ENCODE data around the gene LRP1B. TPM values are rescaled to one million over a fixed set of nuclear protein-coding genes. Genes with fewer than 3 reads are reported as not detected.

LRP1B gene
- total and polyA plus RNA-seq, 4 donors, result 0.01 to 0.84 (median 0.17) TPM

DNA sequence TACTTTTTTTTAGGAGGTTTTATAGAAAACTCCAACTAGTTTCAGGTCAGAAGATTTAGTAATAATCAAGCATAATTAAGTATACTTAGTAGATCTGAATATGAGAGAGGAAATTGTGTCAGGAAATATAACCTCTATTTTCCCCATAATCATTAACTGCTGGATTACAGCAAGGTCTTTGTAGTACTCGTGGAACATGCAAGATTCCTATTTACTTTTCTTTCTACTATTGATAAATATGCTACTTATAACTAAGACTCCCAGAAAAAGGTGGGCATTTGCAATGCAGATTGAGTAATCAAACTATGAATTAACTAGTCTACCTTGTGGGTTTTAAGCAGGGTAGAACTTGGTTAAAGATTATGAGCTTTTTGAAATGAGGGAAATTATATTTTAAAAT is 570.1 kb downstream of the LRP1B start:
- H3K27ac ChIP-seq (ENCODE audit: low read depth in 1 of 2, low read length in 2 of 2), result no peak overlapping the region
- no peaks in the 10 kb centered on the region for H3K36me3 ChIP-seq (ENCODE audit: control insufficient read depth in 4 of 4, insufficient read depth in 3 of 4, low read depth in 1 of 4, low read length in 3 of 4)
- H3K27me3 ChIP-seq (ENCODE audit: control insufficient read depth in 4 of 4, insufficient read depth in 4 of 4, low read length in 3 of 4), result no peaks in the 10 kb centered on the region
- no peak overlapping the region for H3K9ac ChIP-seq (ENCODE audit: low read depth in 1 of 2, low read length in 2 of 2)
- H3K9me3 ChIP-seq (ENCODE audit: control insufficient read depth in 4 of 4, low read length in 3 of 4), result no peaks in the 10 kb centered on the region
- no peak overlapping the region for H3K4me3 ChIP-seq (ENCODE audit: low read depth in 1 of 3, low read length in 3 of 3)
- DNase-seq (ENCODE audit: low spot score), result no peak
- TF ChIP-seq, protein P1, sequence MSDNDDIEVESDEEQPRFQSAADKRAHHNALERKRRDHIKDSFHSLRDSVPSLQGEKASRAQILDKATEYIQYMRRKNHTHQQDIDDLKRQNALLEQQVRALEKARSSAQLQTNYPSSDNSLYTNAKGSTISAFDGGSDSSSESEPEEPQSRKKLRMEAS (IDR thresholded peaks at IDR 0.05), result no peak
- peak; percentile 25 for TF ChIP-seq FOXA1 (IDR thresholded peaks at IDR 0.05)
- TF ChIP-seq RAD21 (IDR thresholded peaks at IDR 0.05), result no peak
- peak; percentile 65 for TF ChIP-seq FOXA2 (IDR thresholded peaks at IDR 0.05)
- TF ChIP-seq EGR1 (IDR thresholded peaks at IDR 0.05; ENCODE audit: low read depth in 2 of 2), result no peak
- peaks cover 0 to 5% (median 0%) of the 10 kb centered on the region in 4 donors for H3K4me1 ChIP-seq (ENCODE audit: control insufficient read depth in 4 of 4, insufficient read depth in 4 of 4, low read length in 3 of 4)
- WGBS, result 18% methylated on average over 1 of the region's 1 CpG

DNA sequence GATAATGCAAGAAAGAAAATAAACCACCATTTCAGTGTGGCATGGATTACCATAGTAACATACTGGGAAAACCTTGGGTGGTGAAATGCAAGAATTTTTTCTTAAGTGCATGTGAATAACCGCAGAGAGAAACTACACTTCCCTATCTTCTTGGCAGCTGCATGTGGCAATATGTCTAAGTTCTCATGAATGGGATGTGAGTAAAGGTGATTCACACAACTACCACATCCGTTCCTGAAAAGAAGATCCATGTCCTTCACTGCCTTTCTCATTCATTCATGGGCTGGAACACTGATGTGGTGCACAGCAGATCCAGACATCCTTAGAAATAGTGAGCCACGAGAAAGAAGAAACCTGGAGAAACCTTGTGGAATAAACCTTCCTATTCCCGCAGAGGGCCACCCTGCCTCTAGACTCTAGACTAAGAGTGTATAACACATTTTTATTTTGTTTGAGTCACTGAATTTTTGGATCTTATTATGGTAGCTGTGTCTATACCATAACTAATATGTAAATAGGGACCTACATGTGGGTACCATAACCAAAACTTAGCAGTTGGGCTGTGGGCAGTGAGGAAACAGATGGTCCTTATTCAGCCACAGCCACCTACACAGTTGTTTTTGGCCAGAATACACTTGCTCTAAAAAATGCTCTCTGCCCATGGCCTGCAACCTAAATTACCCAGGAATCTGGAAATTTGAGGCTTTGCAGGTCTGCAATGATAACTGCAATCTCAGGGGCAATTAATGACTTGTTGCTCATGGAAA is 573.3 kb downstream of the LRP1B start:
- Histone ChIP-seq H3K4me3 (ENCODE audit: low read depth in 1 of 3, low read length in 3 of 3) (no peak overlapping the region), H3K27ac (ENCODE audit: low read depth in 1 of 2, low read length in 2 of 2) (no peak overlapping the region), H3K9ac (ENCODE audit: low read depth in 1 of 2, low read length in 2 of 2) (no peak overlapping the region), H3K27me3 (ENCODE audit: control insufficient read depth in 4 of 4, insufficient read depth in 4 of 4, low read length in 3 of 4) (no peaks in the 10 kb centered on the region), H3K36me3 (ENCODE audit: control insufficient read depth in 4 of 4, insufficient read depth in 3 of 4, low read depth in 1 of 4, low read length in 3 of 4) (no peaks in the 10 kb centered on the region), H3K4me1 (ENCODE audit: control insufficient read depth in 4 of 4, insufficient read depth in 4 of 4, low read length in 3 of 4) (peaks cover 0 to 5% (median 0%) of the 10 kb centered on the region in 4 donors), H3K9me3 (ENCODE audit: control insufficient read depth in 4 of 4, low read length in 3 of 4) (no peaks in the 10 kb centered on the region)
- TF ChIP-seq GABPA (IDR thresholded peaks at IDR 0.05 in 1 of 2, conservative IDR thresholded peaks at IDR 0.05 in 1 of 2) (no peak), HNF4G (IDR thresholded peaks at IDR 0.05) (no peak), RXRA (IDR thresholded peaks at IDR 0.05) (no peak), FOXA1 (IDR thresholded peaks at IDR 0.05) (no peak), TAF1 (conservative IDR thresholded peaks at IDR 0.05) (no peak), JUND (IDR thresholded peaks at IDR 0.05) (no peak), HNF4A (conservative IDR thresholded peaks at IDR 0.05) (no peak), EGR1 (IDR thresholded peaks at IDR 0.05; ENCODE audit: low read depth in 2 of 2) (no peak), NR2F2 (IDR thresholded peaks at IDR 0.05) (no peak), RAD21 (IDR thresholded peaks at IDR 0.05) (no peak), SP1 (IDR thresholded peaks at IDR 0.05) (no peak)
- TF ChIP-seq, protein P2, sequence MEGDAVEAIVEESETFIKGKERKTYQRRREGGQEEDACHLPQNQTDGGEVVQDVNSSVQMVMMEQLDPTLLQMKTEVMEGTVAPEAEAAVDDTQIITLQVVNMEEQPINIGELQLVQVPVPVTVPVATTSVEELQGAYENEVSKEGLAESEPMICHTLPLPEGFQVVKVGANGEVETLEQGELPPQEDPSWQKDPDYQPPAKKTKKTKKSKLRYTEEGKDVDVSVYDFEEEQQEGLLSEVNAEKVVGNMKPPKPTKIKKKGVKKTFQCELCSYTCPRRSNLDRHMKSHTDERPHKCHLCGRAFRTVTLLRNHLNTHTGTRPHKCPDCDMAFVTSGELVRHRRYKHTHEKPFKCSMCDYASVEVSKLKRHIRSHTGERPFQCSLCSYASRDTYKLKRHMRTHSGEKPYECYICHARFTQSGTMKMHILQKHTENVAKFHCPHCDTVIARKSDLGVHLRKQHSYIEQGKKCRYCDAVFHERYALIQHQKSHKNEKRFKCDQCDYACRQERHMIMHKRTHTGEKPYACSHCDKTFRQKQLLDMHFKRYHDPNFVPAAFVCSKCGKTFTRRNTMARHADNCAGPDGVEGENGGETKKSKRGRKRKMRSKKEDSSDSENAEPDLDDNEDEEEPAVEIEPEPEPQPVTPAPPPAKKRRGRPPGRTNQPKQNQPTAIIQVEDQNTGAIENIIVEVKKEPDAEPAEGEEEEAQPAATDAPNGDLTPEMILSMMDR (IDR thresholded peaks at IDR 0.05; ENCODE audit: low read depth, low read length, missing input control), result no peak
- TF ChIP-seq, protein P3, sequence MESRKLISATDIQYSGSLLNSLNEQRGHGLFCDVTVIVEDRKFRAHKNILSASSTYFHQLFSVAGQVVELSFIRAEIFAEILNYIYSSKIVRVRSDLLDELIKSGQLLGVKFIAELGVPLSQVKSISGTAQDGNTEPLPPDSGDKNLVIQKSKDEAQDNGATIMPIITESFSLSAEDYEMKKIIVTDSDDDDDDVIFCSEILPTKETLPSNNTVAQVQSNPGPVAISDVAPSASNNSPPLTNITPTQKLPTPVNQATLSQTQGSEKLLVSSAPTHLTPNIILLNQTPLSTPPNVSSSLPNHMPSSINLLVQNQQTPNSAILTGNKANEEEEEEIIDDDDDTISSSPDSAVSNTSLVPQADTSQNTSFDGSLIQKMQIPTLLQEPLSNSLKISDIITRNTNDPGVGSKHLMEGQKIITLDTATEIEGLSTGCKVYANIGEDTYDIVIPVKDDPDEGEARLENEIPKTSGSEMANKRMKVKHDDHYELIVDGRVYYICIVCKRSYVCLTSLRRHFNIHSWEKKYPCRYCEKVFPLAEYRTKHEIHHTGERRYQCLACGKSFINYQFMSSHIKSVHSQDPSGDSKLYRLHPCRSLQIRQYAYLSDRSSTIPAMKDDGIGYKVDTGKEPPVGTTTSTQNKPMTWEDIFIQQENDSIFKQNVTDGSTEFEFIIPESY (IDR thresholded peaks at IDR 0.05), result no peak
- TF ChIP-seq, protein P1 (IDR thresholded peaks at IDR 0.05), result no peak
- DNase-seq (ENCODE audit: low spot score), result no peak
- WGBS, result 81% methylated on average over 4 of the region's 4 CpGs
